Cardiac atrium fibroblast (primary cell): ENCODE measurements around the gene RIMS4. TPM values are rescaled to one million over a fixed set of nuclear protein-coding genes. Genes with fewer than 3 reads are reported as not detected.

Source experiments
- total RNA-seq: library from RNA; depleted of rRNA; stranded (reverse); fragments of >200 nt; gene quantifications from 2 replicates; pipeline ENCODE4 v1.2.3, GENCODE V29; 2015

RIMS4 gene
- not detected in 2 replicates for total RNA-seq

GRCh38 chr20:44810391-44811149 is at the start of gene RIMS4:
RIMS4 (minus strand) TSS chr20:44810546; CDS start chr20:44810271, 275 bp downstream.

GRCh38 chr20:44745598-44746366 is 64.6 kb downstream of the RIMS4 start, which contains the start of gene KCNK15:
KCNK15 (plus strand) TSS chr20:44745865; CDS start chr20:44745911, 46 bp downstream.

GRCh38 chr20:44714701-44715498 is 95.4 kb downstream of the RIMS4 start, which contains the start of gene CCN5:
CCN5 (plus strand) TSS chr20:44715369; CDS start chr20:44715391, 22 bp downstream.

Other genes with a start within 250 kb of the RIMS4 start
- gene PKIG, start 228.0 kb downstream of the RIMS4 start, total RNA-seq: 72.0 and 74.2 TPM in 2 replicates
- 15.6 and 22.0 TPM in 2 replicates for gene ADA, start 158.8 kb downstream of the RIMS4 start, total RNA-seq
- gene CCN5, start 95.2 kb downstream of the RIMS4 start, total RNA-seq: 4.1 and 5.8 TPM in 2 replicates
- 0.18 and 1.1 TPM in 2 replicates for gene KCNK15, start 64.7 kb downstream of the RIMS4 start, total RNA-seq
- gene YWHAB, start 75.2 kb upstream of the RIMS4 start, total RNA-seq: 96.9 and 116 TPM in 2 replicates
- gene PABPC1L, start 99.5 kb upstream of the RIMS4 start, total RNA-seq: 11.6 and 20.1 TPM in 2 replicates
- 22.0 and 42.9 TPM in 2 replicates for gene TOMM34, start 149.9 kb upstream of the RIMS4 start, total RNA-seq
- 13.5 and 19.8 TPM in 2 replicates for gene STK4, start 156.0 kb upstream of the RIMS4 start, total RNA-seq